Progenitor cell of endocrine pancreas (in vitro differentiated cells): Measurements from ENCODE around the gene SMCHD1. TPM values are rescaled to one million over a fixed set of nuclear protein-coding genes. Genes with fewer than 3 reads are reported as not detected.
"Not testable (repeated sequence)": the region's sequence is repeated elsewhere in the genome, so short reads cannot be mapped to it uniquely, and the experiment has no call there.

Source experiments
- DNase-seq: peaks from one replicate; pipeline ENCODE4 v3.0.0; 2021; ENCODE audit warnings: low spot score; ENCODE audit not compliant: unreplicated experiment
- H3K27ac Mint-ChIP-seq: 2 replicates; pipeline ENCODE4 v1.8.0; 2021; ENCODE audit warnings: mild to moderate bottlenecking, moderate library complexity, mixed read lengths
- H3K27me3 Mint-ChIP-seq: 2 replicates; pipeline ENCODE4 v1.8.0; 2021; ENCODE audit warnings: mixed read lengths
- H3K36me3 Mint-ChIP-seq: 2 replicates; pipeline ENCODE4 v1.8.0; 2022; ENCODE audit warnings: mixed read lengths; ENCODE audit not compliant: insufficient read depth
- H3K4me1 Mint-ChIP-seq: 2 replicates; pipeline ENCODE4 v1.8.0; 2021; ENCODE audit warnings: low read depth, mixed read lengths
- H3K4me3 Mint-ChIP-seq: 2 replicates; pipeline ENCODE4 v1.8.0; 2021; ENCODE audit warnings: low read depth, mild to moderate bottlenecking, moderate library complexity, mixed read lengths
- H3K9me3 Mint-ChIP-seq: 2 replicates; pipeline ENCODE4 v1.8.0; 2021; ENCODE audit warnings: low read depth, mixed read lengths
- total RNA-seq: library from RNA; stranded (reverse); gene quantifications from 2 replicates; pipeline ENCODE4 v1.2.1, GENCODE V29; 2021
- TF ChIP-seq, protein P1 (sequence below): fragments of 200-600 bp; sonication (generic); IDR thresholded peaks from one replicate; pipeline ENCODE4 v1.5.0; 2021; ENCODE audit warnings: antibody characterized with exemption, mild to moderate bottlenecking; ENCODE audit not compliant: unreplicated experiment

The SMCHD1 gene
- total RNA-seq, 1 donor from 2014 or later, result 59.2 TPM

DNA sequence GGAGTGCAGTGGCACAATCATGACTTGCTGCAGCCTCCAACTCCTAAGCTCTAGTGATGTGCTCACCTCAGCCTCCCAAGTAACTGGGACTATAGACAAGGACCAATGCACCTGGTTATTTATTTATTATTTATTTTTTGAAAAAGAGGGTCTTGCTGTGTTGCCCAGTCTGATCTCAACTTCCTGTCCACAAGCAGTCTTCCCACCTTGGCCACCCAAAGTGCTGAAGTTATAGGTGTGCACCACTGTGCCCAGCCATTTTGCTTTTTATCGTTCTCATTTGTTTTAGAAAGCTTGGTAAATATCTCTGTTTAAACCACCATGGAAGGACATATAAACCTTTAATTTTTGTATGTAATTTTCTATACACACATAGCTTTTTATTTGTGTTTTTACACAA lies 74.2 kb downstream of the SMCHD1 start:
- peaks cover 18% of the 10 kb centered on the region for H3K36me3 Mint-ChIP-seq
- peaks cover 2% of the 10 kb centered on the region for H3K9me3 Mint-ChIP-seq

GRCh38 chr18:2736823-2737222 lies 81.3 kb downstream of the SMCHD1 start:
- Mint-ChIP-seq H3K9me3 (peaks cover 2% of the 10 kb centered on the region), H3K27me3 (no peaks in the 10 kb centered on the region), H3K4me3 (no peak overlapping the region), H3K4me1 (peaks cover 6% of the 10 kb centered on the region), H3K36me3 (peaks cover 48% of the 10 kb centered on the region), H3K27ac (no peak overlapping the region)
- TF ChIP-seq, protein P1, sequence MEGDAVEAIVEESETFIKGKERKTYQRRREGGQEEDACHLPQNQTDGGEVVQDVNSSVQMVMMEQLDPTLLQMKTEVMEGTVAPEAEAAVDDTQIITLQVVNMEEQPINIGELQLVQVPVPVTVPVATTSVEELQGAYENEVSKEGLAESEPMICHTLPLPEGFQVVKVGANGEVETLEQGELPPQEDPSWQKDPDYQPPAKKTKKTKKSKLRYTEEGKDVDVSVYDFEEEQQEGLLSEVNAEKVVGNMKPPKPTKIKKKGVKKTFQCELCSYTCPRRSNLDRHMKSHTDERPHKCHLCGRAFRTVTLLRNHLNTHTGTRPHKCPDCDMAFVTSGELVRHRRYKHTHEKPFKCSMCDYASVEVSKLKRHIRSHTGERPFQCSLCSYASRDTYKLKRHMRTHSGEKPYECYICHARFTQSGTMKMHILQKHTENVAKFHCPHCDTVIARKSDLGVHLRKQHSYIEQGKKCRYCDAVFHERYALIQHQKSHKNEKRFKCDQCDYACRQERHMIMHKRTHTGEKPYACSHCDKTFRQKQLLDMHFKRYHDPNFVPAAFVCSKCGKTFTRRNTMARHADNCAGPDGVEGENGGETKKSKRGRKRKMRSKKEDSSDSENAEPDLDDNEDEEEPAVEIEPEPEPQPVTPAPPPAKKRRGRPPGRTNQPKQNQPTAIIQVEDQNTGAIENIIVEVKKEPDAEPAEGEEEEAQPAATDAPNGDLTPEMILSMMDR, result no peak
- DNase-seq, result no peak

More for the DNA sequence above, 74.2 kb downstream of the SMCHD1 start:
- no peak overlapping the region for H3K27ac Mint-ChIP-seq
- H3K27me3 Mint-ChIP-seq, result no peaks in the 10 kb centered on the region
- TF ChIP-seq, protein P1, result no peak
- DNase-seq, result no peak
- H3K4me1 Mint-ChIP-seq, result no peaks in the 10 kb centered on the region
- H3K4me3 Mint-ChIP-seq, result no peak overlapping the region

DNA sequence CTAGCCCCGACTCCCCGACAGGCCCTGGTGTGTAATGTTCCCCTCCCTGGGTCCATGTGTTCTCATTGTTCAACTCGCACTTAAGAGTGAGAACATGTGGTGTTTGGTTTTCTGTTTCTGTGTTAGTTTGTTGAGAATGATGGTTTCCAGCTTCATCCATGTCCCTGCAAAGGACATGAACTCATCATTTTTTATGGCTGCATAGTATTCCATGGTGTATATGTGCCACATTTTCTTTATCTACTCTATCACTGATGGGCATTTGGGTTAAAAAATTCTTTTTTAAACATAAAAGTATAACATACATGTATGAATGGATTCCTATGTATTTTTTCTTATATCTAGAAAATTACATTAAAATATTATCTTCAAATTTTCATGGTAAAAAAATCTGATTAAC lies 84.6 kb downstream of the SMCHD1 start:
- not testable (repeated sequence) for H3K27ac Mint-ChIP-seq

GRCh38 chr18:2746274-2746673 lies 90.7 kb downstream of the SMCHD1 start:
- TF ChIP-seq, protein P1, result no peak
- no peaks in the 10 kb centered on the region for H3K9me3 Mint-ChIP-seq
- H3K4me1 Mint-ChIP-seq, result peaks cover 10% of the 10 kb centered on the region
- H3K4me3 Mint-ChIP-seq, result no peak overlapping the region
- H3K27me3 Mint-ChIP-seq, result no peaks in the 10 kb centered on the region
- peaks cover 25% of the 10 kb centered on the region for H3K36me3 Mint-ChIP-seq
- no peak for DNase-seq
- no peak overlapping the region for H3K27ac Mint-ChIP-seq

More for the DNA sequence above, 84.6 kb downstream of the SMCHD1 start:
- H3K36me3 Mint-ChIP-seq, result peaks cover 42% of the 10 kb centered on the region
- not testable (repeated sequence) for H3K4me3 Mint-ChIP-seq, H3K4me1 Mint-ChIP-seq, H3K9me3 Mint-ChIP-seq, H3K27me3 Mint-ChIP-seq, DNase-seq

DNA sequence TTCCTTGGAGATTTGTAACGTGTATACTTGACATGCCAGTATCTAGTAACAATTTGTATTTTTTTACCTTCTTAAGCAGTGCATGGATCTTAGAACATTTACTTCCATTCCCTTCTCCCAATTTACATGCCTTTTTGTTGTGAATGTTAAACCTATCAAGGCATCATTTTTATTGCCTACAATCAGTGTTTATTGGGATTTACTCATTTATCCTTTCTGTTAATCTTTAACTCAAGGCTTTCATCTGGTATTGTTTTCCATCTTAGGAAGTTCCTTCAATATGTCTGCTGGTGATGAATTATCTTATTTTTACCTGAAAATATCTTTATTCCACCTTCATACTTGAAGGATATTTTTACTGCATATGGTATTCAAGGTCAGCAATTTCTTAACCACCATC lies 102.8 kb downstream of the SMCHD1 start:
- no peaks in the 10 kb centered on the region for H3K27me3 Mint-ChIP-seq
- no peak overlapping the region for H3K4me3 Mint-ChIP-seq
- peaks cover 3% of the 10 kb centered on the region for H3K9me3 Mint-ChIP-seq
- no peak for DNase-seq
- H3K36me3 Mint-ChIP-seq, result peaks cover 13% of the 10 kb centered on the region
- H3K27ac Mint-ChIP-seq, result no peak overlapping the region
- peaks cover 5% of the 10 kb centered on the region for H3K4me1 Mint-ChIP-seq
- TF ChIP-seq, protein P1, result no peak

DNA sequence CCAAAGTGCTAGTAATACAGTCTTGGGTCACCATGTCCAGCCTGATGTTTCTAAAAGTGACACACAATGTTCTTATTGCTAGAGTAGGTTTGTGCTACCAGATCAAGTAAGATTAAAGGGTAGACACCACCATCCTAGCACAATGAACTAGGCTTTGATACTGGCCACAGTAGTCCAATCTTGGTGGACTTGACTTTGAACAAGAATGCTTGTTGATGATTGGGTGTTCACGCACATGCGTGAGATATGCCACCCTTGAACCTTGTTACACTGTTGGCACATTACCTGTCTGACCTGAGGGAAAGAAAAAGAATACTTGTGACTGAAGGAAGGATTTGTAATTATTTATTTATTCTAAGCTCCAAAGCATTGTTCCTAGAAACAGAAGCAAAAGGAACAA lies 119.1 kb downstream of the SMCHD1 start:
- no peak for DNase-seq
- TF ChIP-seq, protein P1, result no peak
- H3K27me3 Mint-ChIP-seq, result no peaks in the 10 kb centered on the region
- H3K4me1 Mint-ChIP-seq, result no peaks in the 10 kb centered on the region
- no peak overlapping the region for H3K4me3 Mint-ChIP-seq
- peaks cover 30% of the 10 kb centered on the region for H3K36me3 Mint-ChIP-seq
- no peaks in the 10 kb centered on the region for H3K9me3 Mint-ChIP-seq
- H3K27ac Mint-ChIP-seq, result no peak overlapping the region
